ENCODE measurements around the gene MBD3L3. TPM values are rescaled to one million over a fixed set of nuclear protein-coding genes. Genes with fewer than 3 reads are reported as not detected.
A peak's percentile ranks its signal among the peaks of the same experiment; 100 is the strongest.
"Not testable (repeated sequence)": the region's sequence is repeated elsewhere in the genome, so short reads cannot be mapped to it uniquely, and the experiment has no call there.

Gene MBD3L3
- total RNA-seq = not detected
- long read RNA-seq = 0 reads

DNA sequence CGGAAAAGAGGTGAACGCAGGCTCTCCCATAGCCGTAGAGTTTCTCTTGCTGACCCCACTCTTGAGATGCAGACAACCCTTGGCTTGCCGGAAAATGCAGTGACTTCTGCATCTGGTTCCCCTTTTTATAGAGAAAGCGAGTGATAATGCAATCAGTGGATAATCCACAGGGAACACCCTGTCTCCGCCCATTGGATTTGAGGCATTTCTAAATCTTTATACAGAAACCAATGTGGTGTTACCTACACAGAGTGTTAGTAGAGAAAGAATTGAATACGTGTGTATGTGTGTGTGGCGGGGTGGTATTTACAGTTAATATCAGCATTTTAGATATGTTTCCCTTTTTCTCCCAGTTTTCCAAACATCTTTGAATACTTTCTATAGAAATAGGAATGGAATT is at the start of gene MBD3L3:
Gene MBD3L3, minus strand, starts transcription at position 101 of the 400 bp plus-strand sequence. Its CDS starts 71 bp downstream, at position 30.
- intact Hi-C loops (cut with DNase I); H3K27me3 ChIP-seq; ATAC-seq; H3K27ac ChIP-seq; H3K9me3 ChIP-seq; H3K4me3 ChIP-seq; H3K4me1 ChIP-seq; DNase-seq; H3K36me3 ChIP-seq: not testable (repeated sequence)
- WGBS (ENCODE audit: insufficient coverage, low coverage, low lambda C conversion rate, missing lambda C conversion rate) = no CpG with 5 or more reads among the region's 8 CpGs

- WGBS (ENCODE audit: insufficient coverage, low coverage, low lambda C conversion rate, missing lambda C conversion rate) = 74% methylated on average over 10 of the region's 10 CpGs
- Histone ChIP-seq H3K4me1 (no peaks in the 10 kb centered on the region), H3K36me3 (no peaks in the 10 kb centered on the region), H3K27me3 (no peaks in the 10 kb centered on the region), H3K4me3 (no peak overlapping the region), H3K9me3 (no peaks in the 10 kb centered on the region), H3K27ac (no peak overlapping the region)
- no peak for ATAC-seq
- intact Hi-C loops (cut with DNase I) = loop anchor here in 1 of 2 donors (10.0 kb wide), 1 partner anchor 238 kb away; the partner anchor contains the start of gene ARHGEF18
- TF ChIP-seq POLR2A (IDR thresholded peaks at IDR 0.05) (no peak), CTCF (IDR thresholded peaks at IDR 0.05) (no peak)
- DNase-seq = no peak
Observed at GRCh38 chr19:7106711-7107657, 48.5 kb upstream of the MBD3L3 start.

GRCh38 chr19:7104747-7105447 is 46.4 kb upstream of the MBD3L3 start:
- DNase-seq (no peak), ATAC-seq (peak; percentile 20 to 51 (median 27))
- no peaks in the 10 kb centered on the region for H3K9me3 ChIP-seq
- no peak overlapping the region for H3K4me3 ChIP-seq
- H3K36me3 ChIP-seq = no peaks in the 10 kb centered on the region
- intact Hi-C loops (cut with DNase I) = loop anchor here (5.0 to 10.0 kb wide), 2 partner anchors 237 to 240 kb away; partner anchors contain the start of gene ARHGEF18 (in 1 of the 2)
- H3K4me1 ChIP-seq = no peaks in the 10 kb centered on the region
- no peak for TF ChIP-seq CTCF (IDR thresholded peaks at IDR 0.05)
- no peak for TF ChIP-seq POLR2A (IDR thresholded peaks at IDR 0.05)
- H3K27ac ChIP-seq = no peak overlapping the region
- no peaks in the 10 kb centered on the region for H3K27me3 ChIP-seq

DNA sequence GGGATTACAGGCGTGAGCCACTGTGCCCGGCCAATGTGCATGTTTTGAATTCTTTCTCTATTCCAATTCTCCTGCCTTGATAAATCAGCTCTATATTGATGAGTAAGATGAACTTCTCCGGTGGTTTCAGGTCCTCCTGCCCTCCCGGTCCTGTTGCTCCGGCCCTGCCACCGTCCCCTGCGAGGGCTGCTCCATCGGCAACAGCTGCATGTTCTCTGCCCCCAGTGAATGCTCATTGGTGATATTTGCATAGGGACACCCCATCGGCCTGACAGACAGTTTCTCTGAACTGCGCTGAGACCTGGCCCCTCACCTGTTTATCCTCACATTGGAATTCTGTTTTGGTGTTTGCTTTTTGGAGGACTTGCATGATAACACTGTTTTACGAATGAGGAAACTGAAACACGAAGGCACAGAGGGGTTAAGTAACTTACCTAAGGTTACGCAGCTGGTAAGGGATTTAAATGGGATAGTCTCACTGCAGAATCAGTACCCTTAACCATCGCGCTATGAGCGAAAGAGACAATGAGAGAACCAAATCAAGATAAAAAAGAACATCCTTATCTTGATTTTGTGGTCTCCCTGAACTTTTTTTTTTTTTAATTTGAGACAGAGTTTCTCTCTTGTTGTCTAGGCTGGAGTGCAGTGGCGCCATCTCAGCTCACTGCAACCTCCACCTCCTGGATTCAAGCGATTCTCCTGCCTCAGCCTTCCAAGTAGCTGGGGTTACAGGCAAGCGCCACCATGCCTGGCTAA is 43.2 kb upstream of the MBD3L3 start:
- Histone ChIP-seq H3K9me3 (no peaks in the 10 kb centered on the region), H3K36me3 (no peaks in the 10 kb centered on the region), H3K27me3 (no peaks in the 10 kb centered on the region), H3K4me1 (no peaks in the 10 kb centered on the region), H3K4me3 (no peak overlapping the region), H3K27ac (no peak overlapping the region)
- DNase-seq = no peak
- no peak for TF ChIP-seq CTCF (IDR thresholded peaks at IDR 0.05)
- TF ChIP-seq POLR2A (IDR thresholded peaks at IDR 0.05) = no peak
- no peak for ATAC-seq
- WGBS (ENCODE audit: insufficient coverage, low coverage, low lambda C conversion rate, missing lambda C conversion rate) = 36% methylated on average over 17 of the region's 19 CpGs
- intact Hi-C loops (cut with DNase I) = loop anchor here (5.0 to 10.0 kb wide), 2 partner anchors 241 to 243 kb away; partner anchors contain the start of gene ARHGEF18 (in 1 of the 2)
